Measurements from ENCODE around the gene OR7C1.

OR7C1 gene

DNA sequence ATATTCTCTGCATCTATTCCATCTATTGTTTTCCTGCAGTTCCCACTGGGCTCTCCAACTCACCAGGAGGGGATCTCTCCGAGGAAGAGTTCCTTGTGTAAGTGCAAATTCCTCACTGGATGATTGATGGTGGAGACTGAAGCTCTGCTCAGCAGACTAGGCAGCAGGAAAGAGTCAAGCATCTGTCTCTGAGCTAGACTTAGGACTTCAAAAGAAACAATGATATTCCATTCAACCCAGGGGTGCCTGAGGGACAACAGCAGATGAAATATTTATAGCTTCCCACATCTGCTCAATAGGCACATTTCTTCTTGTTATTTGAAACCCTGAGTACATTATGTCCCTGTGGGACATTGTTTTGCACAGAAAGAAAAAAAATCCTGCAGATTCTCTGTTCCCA is at the start of gene OR7C1, which contains the start of gene OR7A5:
OR7C1 (minus strand) TSS at position 175 of the 400 bp plus-strand sequence. CDS start 35,049 bp downstream, outside the sequence.
OR7A5 (minus strand) TSS at position 175 of the 400 bp plus-strand sequence. CDS start 6,944 bp downstream, outside the sequence.
- in situ Hi-C loops (cut with MboI; ENCODE audit: low sequenced_read_pairs) = no loop called here
- no peaks in the 10 kb centered on the region for H3K4me1 ChIP-seq
- no peak for DNase-seq (ENCODE audit: low spot score in 2 of 2)
- no peak within 1 kb of the TSS for H3K4me3 ChIP-seq
- peaks cover 2% of the 10 kb centered on the region; the same call in 1 of the 2 replicates for H3K27me3 ChIP-seq (ENCODE audit: low read depth)
- no peaks in the 10 kb centered on the region for H3K36me3 ChIP-seq (replicated peaks)
- H3K9me3 ChIP-seq = no peaks in the 10 kb centered on the region

- H3K27me3 ChIP-seq (ENCODE audit: low read depth) = no peaks in the 10 kb centered on the region; the same call in 1 of the 2 replicates
- H3K4me3 ChIP-seq = no peak overlapping the region
- peak in 1 of 2 experiments; percentile 21 for DNase-seq (ENCODE audit: low spot score in 2 of 2)
- H3K4me1 ChIP-seq = no peaks in the 10 kb centered on the region
- no peaks in the 10 kb centered on the region for H3K36me3 ChIP-seq (replicated peaks)
- in situ Hi-C loops (cut with MboI; ENCODE audit: low sequenced_read_pairs) = no loop called here
- no peaks in the 10 kb centered on the region for H3K9me3 ChIP-seq
Measured at GRCh38 chr19:14871619-14872230, 36.7 kb upstream of the OR7C1 start.

DNA sequence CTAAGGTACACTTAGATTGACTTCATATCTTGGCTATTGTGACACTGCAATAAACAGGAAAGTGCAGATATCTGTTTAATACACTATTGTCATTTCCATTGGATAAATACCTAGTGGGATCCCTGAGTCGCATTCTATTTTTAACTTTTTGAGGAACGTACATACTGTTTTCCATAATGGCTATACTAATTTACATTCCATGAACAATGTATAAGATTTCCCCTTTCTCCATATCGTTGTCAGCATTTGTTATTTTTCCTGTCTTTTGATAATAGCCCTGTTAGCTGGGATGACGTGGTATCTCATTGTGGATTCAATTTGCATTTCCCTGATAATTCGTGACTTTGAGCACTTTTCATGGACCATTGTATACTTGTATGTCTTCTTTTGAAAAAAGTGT is 33.5 kb upstream of the OR7C1 start:
- no peak for DNase-seq (ENCODE audit: low spot score in 2 of 2)
- H3K9me3 ChIP-seq = no peaks in the 10 kb centered on the region
- H3K36me3 ChIP-seq (replicated peaks) = no peaks in the 10 kb centered on the region
- in situ Hi-C loops (cut with MboI; ENCODE audit: low sequenced_read_pairs) = no loop called here
- H3K27me3 ChIP-seq (ENCODE audit: low read depth) = no peaks in the 10 kb centered on the region; the same call in 1 of the 2 replicates
- H3K4me1 ChIP-seq = no peaks in the 10 kb centered on the region
- H3K4me3 ChIP-seq = no peak overlapping the region

DNA sequence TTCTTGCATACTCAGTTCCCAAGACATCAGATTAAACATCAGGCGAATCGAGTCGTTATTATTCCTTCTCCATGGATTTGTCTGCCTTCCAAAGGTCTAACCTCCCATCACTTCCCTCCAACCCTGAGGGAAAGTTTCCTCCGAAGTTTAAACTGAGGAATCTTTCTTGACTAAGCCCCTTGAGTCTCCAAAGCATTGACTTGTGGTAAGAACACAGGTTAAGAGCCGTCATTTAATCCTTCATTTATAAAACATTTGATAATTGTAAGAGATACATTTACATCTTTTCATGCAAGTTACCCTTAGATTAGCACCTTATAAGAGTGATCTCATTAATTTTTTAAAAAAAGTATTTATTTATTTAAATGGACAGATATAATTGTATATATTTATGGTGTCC is 13.8 kb upstream of the OR7C1 start, which contains the start of gene OR7A10:
OR7A10 (minus strand) TSS at position 101 of the 400 bp plus-strand sequence. CDS start 7,045 bp downstream, outside the sequence.
- no peak within 1 kb of the TSS for H3K4me3 ChIP-seq
- no peaks in the 10 kb centered on the region for H3K4me1 ChIP-seq
- no peak for DNase-seq (ENCODE audit: low spot score in 2 of 2)
- in situ Hi-C loops (cut with MboI; ENCODE audit: low sequenced_read_pairs) = no loop called here
- H3K9me3 ChIP-seq = no peaks in the 10 kb centered on the region
- H3K36me3 ChIP-seq (replicated peaks) = no peaks in the 10 kb centered on the region
- 0 out of 2 replicates have a peak, but pooled peaks cover 2% of the 10 kb centered on the region for H3K27me3 ChIP-seq (ENCODE audit: low read depth)

DNA sequence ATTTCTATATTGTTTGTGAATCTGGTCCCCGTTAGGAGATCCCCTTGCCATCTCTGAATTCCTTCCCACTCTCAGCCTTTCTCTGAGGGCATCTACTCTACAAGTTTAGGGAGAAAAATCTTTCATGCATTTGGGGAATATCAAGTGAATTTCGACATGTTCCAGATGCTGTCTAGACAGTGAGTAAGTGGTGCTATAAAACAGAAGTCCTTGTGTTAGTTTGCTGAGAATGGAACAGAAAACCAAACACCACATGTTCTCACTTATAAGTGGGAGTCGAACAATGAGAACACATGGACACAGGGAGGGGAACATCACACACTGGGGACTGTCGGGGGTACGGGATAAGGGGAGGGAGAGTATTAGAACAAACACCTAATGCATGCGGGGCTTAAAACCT is 8.6 kb upstream of the OR7C1 start:
- Histone ChIP-seq H3K4me1 (no peaks in the 10 kb centered on the region), H3K4me3 (no peak overlapping the region), H3K9me3 (no peaks in the 10 kb centered on the region), H3K27me3 (ENCODE audit: low read depth) (no peaks in the 10 kb centered on the region), H3K36me3 (replicated peaks) (no peaks in the 10 kb centered on the region)
- in situ Hi-C loops (cut with MboI; ENCODE audit: low sequenced_read_pairs) = no loop called here
- no peak for DNase-seq (ENCODE audit: low spot score in 2 of 2)

DNA sequence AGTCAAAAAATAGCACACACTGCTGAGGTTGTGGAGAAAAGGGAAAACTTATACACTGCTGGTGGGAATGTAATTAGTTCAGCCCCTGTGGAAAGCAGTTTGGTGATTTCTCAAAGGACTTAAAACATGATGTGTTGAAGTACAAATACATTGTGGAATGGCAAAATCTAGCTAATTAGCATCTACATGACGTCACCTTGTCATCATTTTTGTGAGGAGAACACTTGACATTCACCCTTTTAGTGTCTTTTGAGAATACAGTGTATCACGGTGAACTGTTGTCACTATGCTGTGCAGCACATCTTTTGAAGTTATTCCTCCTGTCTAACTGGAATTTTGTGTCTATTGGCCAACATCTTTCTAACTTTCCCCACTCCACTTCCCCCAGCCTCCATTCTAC is 8.2 kb upstream of the OR7C1 start:
- Histone ChIP-seq H3K27me3 (ENCODE audit: low read depth) (no peaks in the 10 kb centered on the region), H3K4me1 (no peaks in the 10 kb centered on the region), H3K4me3 (no peak overlapping the region), H3K9me3 (no peaks in the 10 kb centered on the region), H3K36me3 (replicated peaks) (no peaks in the 10 kb centered on the region)
- in situ Hi-C loops (cut with MboI; ENCODE audit: low sequenced_read_pairs) = no loop called here
- no peak for DNase-seq (ENCODE audit: low spot score in 2 of 2)

GRCh38 chr19:14840206-14840605 is 5.2 kb upstream of the OR7C1 start:
- no peaks in the 10 kb centered on the region for H3K9me3 ChIP-seq
- H3K4me3 ChIP-seq = no peak overlapping the region
- no peaks in the 10 kb centered on the region for H3K27me3 ChIP-seq (ENCODE audit: low read depth)
- in situ Hi-C loops (cut with MboI; ENCODE audit: low sequenced_read_pairs) = no loop called here
- H3K36me3 ChIP-seq (replicated peaks) = no peaks in the 10 kb centered on the region
- no peak for DNase-seq (ENCODE audit: low spot score in 2 of 2)
- no peaks in the 10 kb centered on the region for H3K4me1 ChIP-seq

GRCh38 chr19:14837391-14837790 is 2.4 kb upstream of the OR7C1 start:
- H3K27me3 ChIP-seq (ENCODE audit: low read depth) = peaks cover 2% of the 10 kb centered on the region; the same call in 1 of the 2 replicates
- no peak for DNase-seq (ENCODE audit: low spot score in 2 of 2)
- in situ Hi-C loops (cut with MboI; ENCODE audit: low sequenced_read_pairs) = no loop called here
- no peaks in the 10 kb centered on the region for H3K36me3 ChIP-seq (replicated peaks)
- H3K4me1 ChIP-seq = no peaks in the 10 kb centered on the region
- H3K4me3 ChIP-seq = no peak overlapping the region
- H3K9me3 ChIP-seq = no peaks in the 10 kb centered on the region

- Histone ChIP-seq H3K4me1 (no peaks in the 10 kb centered on the region), H3K4me3 (no peak overlapping the region), H3K36me3 (replicated peaks) (no peaks in the 10 kb centered on the region), H3K9me3 (no peaks in the 10 kb centered on the region), H3K27me3 (ENCODE audit: low read depth) (peaks cover 2% of the 10 kb centered on the region; the same call in 1 of the 2 replicates)
- in situ Hi-C loops (cut with MboI; ENCODE audit: low sequenced_read_pairs) = no loop called here
- DNase-seq (ENCODE audit: low spot score in 2 of 2) = no peak
Measured at GRCh38 chr19:14830702-14831101, 4.3 kb downstream of the OR7C1 start.

GRCh38 chr19:14826006-14826405 is 9.0 kb downstream of the OR7C1 start:
- no peaks in the 10 kb centered on the region for H3K9me3 ChIP-seq
- DNase-seq (ENCODE audit: low spot score in 2 of 2) = no peak
- no peaks in the 10 kb centered on the region for H3K36me3 ChIP-seq (replicated peaks)
- in situ Hi-C loops (cut with MboI; ENCODE audit: low sequenced_read_pairs) = no loop called here
- H3K4me3 ChIP-seq = no peak overlapping the region
- H3K27me3 ChIP-seq (ENCODE audit: low read depth) = no peaks in the 10 kb centered on the region
- no peaks in the 10 kb centered on the region for H3K4me1 ChIP-seq

DNA sequence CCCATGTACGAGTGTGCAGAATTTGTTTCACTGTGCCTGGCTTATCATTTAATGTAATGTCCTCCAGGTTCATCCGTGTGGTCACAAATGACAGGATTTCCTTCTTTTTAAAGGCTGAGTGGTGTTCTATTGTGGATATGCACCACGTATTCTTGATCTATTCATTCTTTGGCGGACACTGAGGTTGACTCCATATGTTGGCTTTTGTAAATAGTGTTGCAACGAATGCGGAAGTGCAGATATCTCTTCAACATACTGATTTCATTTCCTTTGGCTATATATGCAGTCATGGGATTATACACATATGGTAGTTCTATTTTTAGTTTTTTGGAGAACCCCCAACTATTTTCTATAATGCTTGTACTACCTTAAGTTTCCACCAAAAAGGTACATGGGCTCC is 13.0 kb downstream of the OR7C1 start:
- no peak overlapping the region for H3K4me3 ChIP-seq
- no peaks in the 10 kb centered on the region for H3K9me3 ChIP-seq
- no peak for DNase-seq (ENCODE audit: low spot score in 2 of 2)
- no peaks in the 10 kb centered on the region for H3K36me3 ChIP-seq (replicated peaks)
- H3K4me1 ChIP-seq = no peaks in the 10 kb centered on the region
- in situ Hi-C loops (cut with MboI; ENCODE audit: low sequenced_read_pairs) = no loop called here
- H3K27me3 ChIP-seq (ENCODE audit: low read depth) = peaks cover 4% of the 10 kb centered on the region; the same call in 1 of the 2 replicates

DNA sequence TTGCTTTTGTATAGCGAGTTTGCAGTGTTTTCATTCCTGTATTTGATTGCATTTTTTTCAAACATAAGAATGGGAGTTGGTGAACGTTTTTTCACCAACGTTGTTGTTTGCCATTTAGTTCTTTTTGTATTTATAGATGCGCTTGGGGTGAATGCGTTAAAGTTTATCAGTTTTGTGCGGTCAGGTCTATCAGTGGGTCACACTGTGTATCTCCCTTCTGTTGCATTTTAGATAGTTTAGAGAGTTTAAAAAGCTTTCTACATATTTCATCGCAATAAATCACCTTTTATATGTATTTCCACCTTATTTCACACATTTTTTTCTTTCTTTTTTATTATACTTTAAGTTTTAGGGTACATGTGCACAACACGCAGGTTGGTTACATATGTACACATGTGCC is 16.4 kb downstream of the OR7C1 start:
- no peak for DNase-seq (ENCODE audit: low spot score in 2 of 2)

GRCh38 chr19:14817052-14817451 is 17.9 kb downstream of the OR7C1 start:
- H3K9me3 ChIP-seq = no peaks in the 10 kb centered on the region
- no peak for DNase-seq (ENCODE audit: low spot score in 2 of 2)
- no peak overlapping the region for H3K4me3 ChIP-seq
- in situ Hi-C loops (cut with MboI; ENCODE audit: low sequenced_read_pairs) = no loop called here
- no peaks in the 10 kb centered on the region for H3K4me1 ChIP-seq
- H3K36me3 ChIP-seq (replicated peaks) = no peaks in the 10 kb centered on the region
- peaks cover 4% of the 10 kb centered on the region; the same call in 1 of the 2 replicates for H3K27me3 ChIP-seq (ENCODE audit: low read depth)

More for the DNA sequence above, 16.4 kb downstream of the OR7C1 start:
- no peak overlapping the region for H3K4me3 ChIP-seq
- in situ Hi-C loops (cut with MboI; ENCODE audit: low sequenced_read_pairs) = no loop called here
- H3K4me1 ChIP-seq = no peaks in the 10 kb centered on the region
- H3K36me3 ChIP-seq (replicated peaks) = no peaks in the 10 kb centered on the region
- H3K9me3 ChIP-seq = no peaks in the 10 kb centered on the region
- H3K27me3 ChIP-seq (ENCODE audit: low read depth) = peaks cover 4% of the 10 kb centered on the region; the same call in 1 of the 2 replicates

GRCh38 chr19:14814982-14815652 is 19.9 kb downstream of the OR7C1 start:
- no peak for DNase-seq (ENCODE audit: low spot score in 2 of 2)
- Histone ChIP-seq H3K36me3 (replicated peaks) (no peaks in the 10 kb centered on the region), H3K4me1 (no peaks in the 10 kb centered on the region), H3K27me3 (ENCODE audit: low read depth) (peaks cover 4% of the 10 kb centered on the region; the same call in 1 of the 2 replicates), H3K9me3 (no peaks in the 10 kb centered on the region), H3K4me3 (no peak overlapping the region)
- in situ Hi-C loops (cut with MboI; ENCODE audit: low sequenced_read_pairs) = no loop called here
